AG10803 (cell line): ENCODE results near the gene RTN3.

Source experiments
- DNase-seq: peaks from one replicate; pipeline ENCODE4 v3.0.0; 2010; ENCODE audit warnings: low read depth
- H3K4me3 ChIP-seq: 2 replicates; pipeline ENCODE4 v1.5.1; 2011; ENCODE audit warnings: mild to moderate bottlenecking, low read length, control low read depth
- CTCF ChIP-seq: conservative IDR thresholded peaks from 2 replicates; pipeline ENCODE4 v1.5.1; 2011; ENCODE audit warnings: mild to moderate bottlenecking, low read length, control low read depth, inconsistent platforms

The RTN3 gene

GRCh38 chr11:63719001-63719400 is 37.7 kb downstream of the RTN3 start:
- no peak for TF ChIP-seq CTCF
- no peak overlapping the region for H3K4me3 ChIP-seq
- no peak for DNase-seq

- no peak overlapping the region for H3K4me3 ChIP-seq
- DNase-seq, result no peak
- TF ChIP-seq CTCF, result no peak
Measured at GRCh38 chr11:63719987-63720386, 38.7 kb downstream of the RTN3 start.

DNA sequence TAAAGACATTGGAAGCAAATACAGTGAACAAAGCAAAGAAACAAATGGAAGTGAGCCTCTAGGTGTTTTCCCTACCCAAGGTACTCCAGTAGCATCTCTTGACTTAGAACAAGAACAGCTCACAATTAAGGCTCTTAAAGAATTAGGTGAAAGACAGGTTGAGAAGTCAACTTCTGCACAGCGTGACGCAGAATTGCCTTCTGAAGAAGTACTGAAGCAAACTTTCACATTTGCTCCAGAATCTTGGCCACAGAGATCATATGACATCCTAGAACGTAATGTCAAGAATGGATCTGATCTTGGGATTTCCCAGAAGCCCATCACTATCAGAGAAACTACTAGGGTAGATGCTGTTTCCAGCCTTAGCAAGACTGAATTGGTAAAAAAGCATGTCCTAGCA is 39.3 kb downstream of the RTN3 start:
- no peak for DNase-seq
- TF ChIP-seq CTCF, result no peak
- H3K4me3 ChIP-seq, result no peak overlapping the region

DNA sequence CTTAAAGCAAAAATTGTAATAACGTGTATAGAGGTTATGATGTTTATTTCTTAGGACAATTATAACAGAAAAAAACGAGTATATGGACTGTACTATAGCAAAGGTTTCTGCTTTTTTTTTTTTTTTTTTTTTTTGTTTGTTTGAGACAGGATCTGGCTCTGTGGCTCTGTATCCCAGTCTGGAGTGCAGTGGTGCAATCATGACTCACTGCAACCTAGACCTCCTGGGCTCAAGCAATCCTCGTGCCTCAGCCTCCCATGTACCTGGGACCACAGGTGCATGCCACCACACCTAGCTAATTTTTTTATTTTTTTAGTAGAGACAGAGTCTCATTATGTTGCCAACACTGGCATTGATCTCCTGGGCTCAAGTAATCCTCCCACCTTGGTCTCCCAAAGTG is 48.0 kb downstream of the RTN3 start:
- TF ChIP-seq CTCF, result no peak
- H3K4me3 ChIP-seq, result no peak overlapping the region
- DNase-seq, result no peak

GRCh38 chr11:63736864-63737263 is 55.6 kb downstream of the RTN3 start:
- no peak for DNase-seq
- H3K4me3 ChIP-seq, result no peak overlapping the region
- no peak for TF ChIP-seq CTCF

GRCh38 chr11:63737718-63738117 is 56.4 kb downstream of the RTN3 start:
- TF ChIP-seq CTCF, result no peak
- no peak for DNase-seq
- H3K4me3 ChIP-seq, result no peak overlapping the region

DNA sequence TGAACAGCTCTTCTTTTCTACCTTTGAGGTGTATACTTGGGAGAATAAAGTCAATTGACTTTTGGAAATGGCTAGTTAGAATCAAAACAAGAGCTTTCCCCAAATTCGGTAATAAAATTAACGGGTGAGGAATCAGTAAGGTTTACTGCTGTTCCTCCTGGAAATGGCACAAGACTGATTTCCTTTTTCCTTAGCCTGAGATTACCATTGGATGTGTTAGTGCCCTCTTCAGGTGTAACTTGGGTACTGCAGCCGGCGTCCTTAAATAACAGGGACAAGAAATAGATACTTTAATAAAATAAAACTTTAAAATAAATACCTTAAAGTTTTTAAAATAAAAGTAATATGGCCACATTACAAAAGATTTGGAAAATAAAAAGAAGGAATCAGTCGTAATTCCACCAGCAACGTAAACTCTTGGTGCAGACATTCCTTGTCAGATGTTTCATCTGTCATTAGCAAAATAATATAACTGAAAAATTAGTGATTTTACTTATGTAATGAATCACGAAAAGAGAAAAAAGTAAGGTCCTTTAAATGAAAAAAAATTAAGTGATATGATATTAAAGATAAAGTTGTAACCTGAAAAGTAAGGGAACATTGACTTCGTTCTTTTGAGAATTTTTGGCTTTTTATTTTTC is 57.5 kb downstream of the RTN3 start:
- DNase-seq, result peak; percentile 79
- no peak overlapping the region for H3K4me3 ChIP-seq
- TF ChIP-seq CTCF, result peak; percentile 97
